Activated T-cell treated with anti-CD3 and anti-CD28 coated beads, Interleukin-2, amount 50 U/mL, for 72 hours (primary cell): ENCODE measurements around the gene APOC1. TPM values are rescaled to one million over a fixed set of nuclear protein-coding genes. Genes with fewer than 3 reads are reported as not detected.
"Not testable (repeated sequence)": the region's sequence is repeated elsewhere in the genome, so short reads cannot be mapped to it uniquely, and the experiment has no call there.

ENCODE experiments used
- ATAC-seq, 2 donors: fragments of 150-1000 bp; cut with Tn5 transposase; replicated peaks in 1 of 2; 2 replicates each; pipeline ENCODE4 v1.10.0; 2021; ENCODE audit warnings: moderate library complexity in 2 of 2, mild to moderate bottlenecking in 1 of 2
- DNase-seq, 2 donors: peaks; one replicate each; pipeline ENCODE4 v3.0.0; 2021 to 2022; ENCODE audit warnings: mixed read lengths in 1 of 2
- H3K27ac Mint-ChIP-seq: one replicate; pipeline ENCODE4 v1.8.0; 2022; ENCODE audit warnings: mild to moderate bottlenecking, moderate library complexity, mixed read lengths
- H3K27me3 Mint-ChIP-seq: one replicate; pipeline ENCODE4 v1.8.0; 2022; ENCODE audit warnings: low read depth, mixed read lengths
- H3K36me3 Mint-ChIP-seq, 2 donors: one replicate each; pipeline ENCODE4 v1.8.0; 2022; ENCODE audit warnings: mixed read lengths in 2 of 2, mild to moderate bottlenecking in 1 of 2; ENCODE audit not compliant: insufficient read depth in 2 of 2
- H3K4me1 Mint-ChIP-seq: one replicate; pipeline ENCODE4 v1.8.0; 2022; ENCODE audit warnings: low read depth, mixed read lengths
- H3K4me3 Mint-ChIP-seq, 2 donors: one replicate each; pipeline ENCODE4 v1.8.0; 2022; ENCODE audit warnings: mild to moderate bottlenecking in 2 of 2, mixed read lengths in 2 of 2, moderate library complexity in 2 of 2
- H3K9me3 Mint-ChIP-seq, 2 donors: one replicate each; pipeline ENCODE4 v1.8.0; 2022; ENCODE audit warnings: mixed read lengths in 2 of 2
- total RNA-seq, 2 donors: library from RNA; stranded (reverse); gene quantifications; one replicate each; pipeline ENCODE4 v1.2.3, GENCODE V29; 2022

The APOC1 gene
- total RNA-seq: not detected

DNA sequence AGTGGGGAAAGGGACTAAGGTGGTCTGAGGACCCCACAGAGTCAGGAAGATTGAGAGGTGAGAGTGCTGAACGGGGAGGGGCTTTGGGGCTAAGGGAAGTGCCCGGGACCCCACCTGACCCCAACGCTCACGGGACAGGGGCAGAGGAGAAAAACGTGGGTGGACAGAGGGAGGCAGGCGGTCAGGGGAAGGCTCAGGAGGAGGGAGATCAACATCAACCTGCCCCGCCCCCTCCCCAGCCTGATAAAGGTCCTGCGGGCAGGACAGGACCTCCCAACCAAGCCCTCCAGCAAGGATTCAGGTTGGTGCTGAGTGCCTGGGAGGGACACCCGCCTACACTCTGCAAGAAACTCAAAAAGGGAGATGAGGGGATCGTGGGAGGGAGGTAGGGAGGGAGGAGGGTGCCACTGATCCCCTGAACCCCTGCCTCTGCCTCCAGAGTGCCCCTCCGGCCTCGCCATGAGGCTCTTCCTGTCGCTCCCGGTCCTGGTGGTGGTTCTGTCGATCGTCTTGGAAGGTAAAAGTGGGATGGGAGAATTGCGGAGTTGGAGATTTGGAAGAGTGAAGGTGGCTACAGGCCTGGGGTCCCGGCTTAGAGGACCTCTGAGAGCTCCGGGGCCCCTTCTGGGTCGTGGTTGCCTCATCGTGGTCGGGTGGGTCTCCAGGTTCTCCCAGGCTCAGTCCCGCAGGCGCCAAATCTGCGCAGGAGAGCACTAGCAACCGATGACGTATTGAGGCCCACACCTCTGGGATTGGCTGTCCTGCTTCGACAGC is at the start of gene APOC1:
TSS of gene APOC1 (plus strand) at position 176 of the 774 bp plus-strand sequence. CDS start at position 460, 284 bp downstream.
- peak; percentile 80 to 82 for DNase-seq
- H3K4me3 Mint-ChIP-seq: peak within 1 kb of the TSS; percentile 98 to 99
- peak; percentile 98 to 99 for ATAC-seq
- peaks cover 31% of the 10 kb centered on the region for H3K27me3 Mint-ChIP-seq
- H3K36me3 Mint-ChIP-seq, H3K9me3 Mint-ChIP-seq: not testable (repeated sequence)
- H3K27ac Mint-ChIP-seq: peak within 1 kb of the TSS; percentile 93
- peaks cover 19% of the 10 kb centered on the region for H3K4me1 Mint-ChIP-seq

DNA sequence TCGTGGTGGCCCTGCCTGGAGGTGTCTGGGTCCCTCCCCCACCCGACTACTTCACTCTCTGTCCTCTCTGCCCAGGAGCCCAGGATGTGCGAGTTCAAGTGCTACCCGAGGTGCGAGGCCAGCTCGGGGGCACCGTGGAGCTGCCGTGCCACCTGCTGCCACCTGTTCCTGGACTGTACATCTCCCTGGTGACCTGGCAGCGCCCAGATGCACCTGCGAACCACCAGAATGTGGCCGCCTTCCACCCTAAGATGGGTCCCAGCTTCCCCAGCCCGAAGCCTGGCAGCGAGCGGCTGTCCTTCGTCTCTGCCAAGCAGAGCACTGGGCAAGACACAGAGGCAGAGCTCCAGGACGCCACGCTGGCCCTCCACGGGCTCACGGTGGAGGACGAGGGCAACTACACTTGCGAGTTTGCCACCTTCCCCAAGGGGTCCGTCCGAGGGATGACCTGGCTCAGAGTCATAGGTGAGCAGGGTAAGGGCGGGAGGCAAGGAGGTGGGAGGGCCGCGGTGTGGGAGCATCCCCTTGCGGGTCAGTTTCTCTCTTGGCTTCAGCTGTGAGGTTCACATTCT is 49.1 kb upstream of the APOC1 start:
- Mint-ChIP-seq H3K36me3 (no peaks in the 10 kb centered on the region), H3K4me1 (no peaks in the 10 kb centered on the region), H3K27me3 (no peaks in the 10 kb centered on the region), H3K9me3 (no peaks in the 10 kb centered on the region), H3K27ac (no peak overlapping the region), H3K4me3 (no peak overlapping the region)
- ATAC-seq (no peak), DNase-seq (no peak)

DNA sequence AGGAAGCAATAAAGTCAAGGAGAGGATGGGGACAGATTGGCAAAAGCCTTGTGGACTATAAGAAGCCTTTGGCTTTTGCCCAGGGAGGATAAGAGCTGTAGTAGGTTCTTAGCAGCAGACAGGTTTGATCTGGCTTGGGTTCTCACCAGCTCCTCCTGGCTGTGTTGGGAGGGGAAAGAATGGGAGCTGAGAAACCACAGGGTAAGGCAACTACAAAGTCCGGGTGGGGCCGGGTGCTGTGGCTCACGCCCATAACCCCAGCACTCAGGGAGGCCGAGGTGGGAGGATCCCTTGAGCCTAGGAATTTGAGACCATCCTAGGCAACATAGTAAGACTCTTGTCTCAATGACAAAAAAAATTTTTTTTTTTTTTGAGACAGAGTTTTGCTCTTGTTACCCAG is 47.7 kb upstream of the APOC1 start:
- DNase-seq (no peak), ATAC-seq (no peak)
- Mint-ChIP-seq H3K27ac (no peak overlapping the region), H3K4me1 (no peaks in the 10 kb centered on the region), H3K27me3 (no peaks in the 10 kb centered on the region), H3K36me3 (no peaks in the 10 kb centered on the region), H3K9me3 (no peaks in the 10 kb centered on the region), H3K4me3 (no peak overlapping the region)

DNA sequence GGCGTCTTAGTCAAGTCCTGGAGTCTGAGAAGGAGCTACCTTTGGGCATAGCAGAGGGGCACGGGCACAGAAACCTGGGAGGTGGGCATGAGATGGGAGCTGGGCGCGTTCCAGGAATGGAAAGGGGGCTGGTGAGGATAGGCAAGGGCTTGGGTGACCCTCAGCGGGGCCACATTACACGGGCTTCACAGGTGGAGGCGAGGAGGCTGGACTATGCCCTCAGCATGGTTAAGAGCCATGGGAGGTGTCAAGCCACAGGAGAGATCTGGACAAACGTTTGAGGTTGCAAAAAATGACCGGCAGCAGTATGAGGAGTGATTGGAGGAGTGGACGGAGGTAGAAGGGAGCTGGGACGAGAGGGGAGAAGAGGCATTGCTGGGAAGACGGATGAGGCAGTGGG is 46.8 kb upstream of the APOC1 start:
- ATAC-seq (no peak), DNase-seq (no peak)
- H3K27me3 Mint-ChIP-seq: no peaks in the 10 kb centered on the region
- no peak overlapping the region for H3K27ac Mint-ChIP-seq
- H3K4me3 Mint-ChIP-seq: no peak overlapping the region
- H3K4me1 Mint-ChIP-seq: no peaks in the 10 kb centered on the region
- no peaks in the 10 kb centered on the region for H3K36me3 Mint-ChIP-seq
- H3K9me3 Mint-ChIP-seq: no peaks in the 10 kb centered on the region

DNA sequence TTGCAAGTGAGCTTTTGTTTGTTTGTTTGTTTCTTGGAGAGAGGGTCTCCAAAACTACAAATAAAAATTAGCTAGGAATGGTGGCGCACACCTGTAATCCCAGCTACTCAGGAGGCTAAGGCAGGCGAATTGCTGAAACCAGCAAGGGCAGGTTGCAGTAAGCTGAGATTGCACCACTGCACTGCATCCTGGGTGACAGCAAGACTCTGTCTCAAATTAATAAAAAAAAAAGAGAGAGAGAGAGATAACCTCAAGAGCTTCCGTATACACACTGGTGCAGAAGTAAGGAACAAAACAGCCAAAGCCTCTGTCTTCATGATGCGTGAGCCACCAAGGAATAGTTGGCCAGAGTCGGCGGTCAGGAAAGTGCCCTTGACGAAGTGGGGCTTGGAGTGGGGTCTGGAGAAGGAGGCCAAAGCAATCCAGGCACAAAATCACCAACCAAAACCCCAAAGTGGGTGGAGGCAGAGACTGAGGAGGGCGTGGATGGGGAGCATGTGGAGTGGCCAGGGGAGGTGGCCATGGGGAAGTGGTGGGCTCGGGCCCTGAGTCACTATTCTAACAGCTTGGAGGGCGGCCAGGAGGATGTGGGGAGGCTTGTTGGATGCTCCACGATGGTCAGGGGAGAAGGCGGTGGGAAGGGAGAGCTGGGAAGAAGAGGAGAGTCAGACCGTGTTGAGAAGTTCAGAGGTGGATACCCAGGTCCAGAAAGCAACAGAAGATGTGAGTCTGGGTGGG is 44.5 kb upstream of the APOC1 start:
- no peak for DNase-seq
- no peak overlapping the region for H3K4me3 Mint-ChIP-seq
- H3K27ac Mint-ChIP-seq: peak overlapping the region; percentile 34
- ATAC-seq: no peak
- no peaks in the 10 kb centered on the region for H3K36me3 Mint-ChIP-seq
- no peaks in the 10 kb centered on the region for H3K4me1 Mint-ChIP-seq
- no peaks in the 10 kb centered on the region for H3K9me3 Mint-ChIP-seq
- H3K27me3 Mint-ChIP-seq: no peaks in the 10 kb centered on the region

DNA sequence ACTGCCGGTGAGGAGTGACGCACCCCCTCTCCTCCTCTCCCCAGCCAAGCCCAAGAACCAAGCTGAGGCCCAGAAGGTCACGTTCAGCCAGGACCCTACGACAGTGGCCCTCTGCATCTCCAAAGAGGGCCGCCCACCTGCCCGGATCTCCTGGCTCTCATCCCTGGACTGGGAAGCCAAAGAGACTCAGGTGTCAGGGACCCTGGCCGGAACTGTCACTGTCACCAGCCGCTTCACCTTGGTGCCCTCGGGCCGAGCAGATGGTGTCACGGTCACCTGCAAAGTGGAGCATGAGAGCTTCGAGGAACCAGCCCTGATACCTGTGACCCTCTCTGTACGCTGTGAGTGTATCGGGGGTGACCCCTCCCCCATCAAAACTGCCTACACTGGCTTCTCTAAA is 42.6 kb upstream of the APOC1 start:
- DNase-seq (no peak), ATAC-seq (no peak)
- Mint-ChIP-seq H3K27me3 (no peaks in the 10 kb centered on the region), H3K4me1 (peaks cover 4% of the 10 kb centered on the region), H3K36me3 (no peaks in the 10 kb centered on the region), H3K27ac (no peak overlapping the region), H3K9me3 (no peaks in the 10 kb centered on the region), H3K4me3 (no peak overlapping the region)

DNA sequence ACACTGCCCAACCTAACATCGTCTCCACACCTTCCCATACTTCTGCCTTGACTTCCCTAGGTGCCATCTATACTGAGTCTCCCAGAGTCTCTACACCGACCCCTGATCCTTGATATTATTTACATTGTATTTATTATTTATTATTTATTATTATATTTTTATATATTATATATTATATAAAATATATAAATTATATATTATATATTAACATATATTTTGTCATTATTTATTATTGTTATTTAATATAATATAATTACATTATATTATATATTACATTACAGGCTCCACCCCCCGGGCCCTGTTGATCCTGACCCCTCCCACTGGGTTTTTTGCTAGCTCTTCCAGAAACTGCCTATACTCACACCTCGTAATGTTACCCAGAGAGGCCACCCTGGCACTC is 41.7 kb upstream of the APOC1 start:
- Mint-ChIP-seq H3K36me3 (no peaks in the 10 kb centered on the region), H3K4me3 (no peak overlapping the region), H3K27me3 (no peaks in the 10 kb centered on the region), H3K9me3 (no peaks in the 10 kb centered on the region), H3K4me1 (peaks cover 4% of the 10 kb centered on the region), H3K27ac (no peak overlapping the region)
- DNase-seq (no peak), ATAC-seq (no peak)

DNA sequence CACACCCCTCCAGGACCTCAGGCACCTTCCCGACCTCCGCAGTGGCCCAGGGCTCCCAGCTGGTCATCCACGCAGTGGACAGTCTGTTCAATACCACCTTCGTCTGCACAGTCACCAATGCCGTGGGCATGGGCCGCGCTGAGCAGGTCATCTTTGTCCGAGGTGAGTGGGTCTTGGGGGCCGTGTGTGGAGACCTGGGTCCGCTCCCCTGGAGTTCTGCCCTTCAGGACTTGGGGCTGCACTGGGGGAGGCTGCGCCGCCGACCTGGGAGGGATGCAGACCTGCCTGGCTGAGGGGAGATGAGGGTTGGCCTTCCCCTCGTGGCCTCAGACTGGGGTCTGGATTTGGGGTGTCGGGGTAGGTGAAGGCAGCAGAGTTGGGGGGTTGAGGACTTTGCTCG is 40.1 kb upstream of the APOC1 start:
- ATAC-seq: no peak

DNA sequence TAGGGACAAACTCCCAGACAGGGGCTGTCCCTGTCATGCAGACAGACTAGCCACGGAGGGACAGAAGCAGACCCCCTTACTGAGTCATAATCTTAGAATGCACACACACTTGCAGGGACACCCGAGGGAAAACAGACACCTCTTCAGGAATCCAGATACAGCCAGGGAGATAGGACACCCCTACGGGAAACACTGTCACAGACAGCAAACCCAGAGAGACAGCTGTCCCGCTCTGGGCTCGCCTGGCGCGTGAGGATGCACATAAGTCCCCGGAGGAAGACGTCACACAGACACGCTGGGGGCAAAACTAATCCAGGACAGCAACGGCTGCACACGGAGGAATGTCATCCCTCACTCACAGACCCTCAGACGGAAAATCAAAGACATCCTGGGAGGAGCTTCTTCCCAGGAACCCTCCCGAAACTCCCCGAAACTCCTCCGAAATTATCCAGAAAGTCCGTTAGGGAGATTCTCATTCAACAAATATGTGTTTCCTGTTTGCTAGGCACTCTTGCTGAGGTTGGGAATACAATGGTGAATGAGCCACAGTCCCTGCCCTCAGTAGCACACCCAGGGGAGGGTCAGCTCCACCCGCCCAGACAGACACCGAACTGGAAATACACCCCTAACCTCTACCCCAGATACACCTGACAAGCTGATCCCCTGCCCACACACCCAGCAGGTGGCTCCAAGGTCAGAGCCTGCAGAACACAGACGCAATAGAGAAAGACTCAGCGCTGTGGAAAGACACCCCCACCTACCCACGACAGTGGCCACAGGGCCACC is 38.5 kb upstream of the APOC1 start:
- no peak for ATAC-seq
- Mint-ChIP-seq H3K4me3 (no peak overlapping the region), H3K27me3 (no peaks in the 10 kb centered on the region), H3K4me1 (peaks cover 4% of the 10 kb centered on the region), H3K27ac (no peak overlapping the region), H3K36me3 (no peaks in the 10 kb centered on the region), H3K9me3 (no peaks in the 10 kb centered on the region)
- DNase-seq: no peak

More for the DNA sequence above, 40.1 kb upstream of the APOC1 start:
- Mint-ChIP-seq H3K27ac (no peak overlapping the region), H3K4me1 (peaks cover 4% of the 10 kb centered on the region), H3K9me3 (no peaks in the 10 kb centered on the region), H3K36me3 (no peaks in the 10 kb centered on the region), H3K27me3 (no peaks in the 10 kb centered on the region), H3K4me3 (no peak overlapping the region)
- no peak for DNase-seq

DNA sequence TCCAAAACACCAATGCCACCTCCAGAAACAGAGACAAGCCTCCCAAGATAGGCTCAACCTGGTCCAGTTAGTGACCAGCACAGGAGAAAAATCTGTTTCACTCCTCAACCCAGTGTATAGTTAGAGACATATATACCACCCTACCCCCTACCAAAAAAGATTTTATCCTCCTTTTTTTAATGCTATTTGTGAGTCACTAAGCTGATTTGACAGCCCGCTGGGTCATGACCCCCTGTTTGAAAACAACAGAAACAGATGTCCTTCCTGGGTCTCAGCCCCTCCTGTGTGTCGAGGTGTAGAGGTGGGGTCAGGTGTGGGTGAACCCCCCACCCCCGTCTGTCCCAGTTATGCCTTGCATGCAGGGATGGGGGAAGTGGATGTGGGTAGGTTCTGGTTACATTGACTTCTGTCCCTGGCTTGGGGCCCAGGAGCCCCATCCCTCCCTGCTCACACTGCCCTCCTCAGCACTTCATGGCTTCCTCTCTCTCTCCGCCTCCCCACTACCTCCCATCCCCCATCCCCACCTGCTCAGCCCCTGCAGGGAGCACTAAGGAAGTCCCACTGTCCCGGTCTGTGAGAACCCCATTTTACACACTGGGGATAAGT is 37.4 kb upstream of the APOC1 start:
- H3K9me3 Mint-ChIP-seq: no peaks in the 10 kb centered on the region
- H3K4me1 Mint-ChIP-seq: peaks cover 4% of the 10 kb centered on the region
- ATAC-seq: no peak
- no peak overlapping the region for H3K27ac Mint-ChIP-seq
- H3K27me3 Mint-ChIP-seq: no peaks in the 10 kb centered on the region
- DNase-seq: no peak
- no peaks in the 10 kb centered on the region for H3K36me3 Mint-ChIP-seq
- no peak overlapping the region for H3K4me3 Mint-ChIP-seq

DNA sequence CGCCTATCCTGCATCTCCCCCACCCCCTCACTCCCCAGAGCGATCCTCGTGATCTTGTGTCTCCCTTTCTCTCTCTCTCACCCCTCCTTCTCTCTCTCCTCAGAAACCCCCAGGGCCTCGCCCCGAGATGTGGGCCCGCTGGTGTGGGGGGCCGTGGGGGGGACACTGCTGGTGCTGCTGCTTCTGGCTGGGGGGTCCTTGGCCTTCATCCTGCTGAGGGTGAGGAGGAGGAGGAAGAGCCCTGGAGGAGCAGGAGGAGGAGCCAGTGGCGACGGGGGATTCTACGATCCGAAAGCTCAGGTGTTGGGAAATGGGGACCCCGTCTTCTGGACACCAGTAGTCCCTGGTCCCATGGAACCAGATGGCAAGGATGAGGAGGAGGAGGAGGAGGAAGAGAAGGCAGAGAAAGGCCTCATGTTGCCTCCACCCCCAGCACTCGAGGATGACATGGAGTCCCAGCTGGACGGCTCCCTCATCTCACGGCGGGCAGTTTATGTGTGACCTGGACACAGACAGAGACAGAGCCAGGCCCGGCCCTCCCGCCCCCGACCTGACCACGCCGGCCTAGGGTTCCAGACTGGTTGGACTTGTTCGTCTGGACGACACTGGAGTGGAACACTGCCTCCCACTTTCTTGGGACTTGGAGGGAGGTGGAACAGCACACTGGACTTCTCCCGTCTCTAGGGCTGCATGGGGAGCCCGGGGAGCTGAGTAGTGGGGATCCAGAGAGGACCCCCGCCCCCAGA is 36.1 kb upstream of the APOC1 start:
- Mint-ChIP-seq H3K27me3 (no peaks in the 10 kb centered on the region), H3K36me3 (no peaks in the 10 kb centered on the region), H3K9me3 (no peaks in the 10 kb centered on the region), H3K4me3 (no peak overlapping the region), H3K27ac (no peak overlapping the region), H3K4me1 (peaks cover 4% of the 10 kb centered on the region)
- no peak for ATAC-seq
- no peak for DNase-seq

DNA sequence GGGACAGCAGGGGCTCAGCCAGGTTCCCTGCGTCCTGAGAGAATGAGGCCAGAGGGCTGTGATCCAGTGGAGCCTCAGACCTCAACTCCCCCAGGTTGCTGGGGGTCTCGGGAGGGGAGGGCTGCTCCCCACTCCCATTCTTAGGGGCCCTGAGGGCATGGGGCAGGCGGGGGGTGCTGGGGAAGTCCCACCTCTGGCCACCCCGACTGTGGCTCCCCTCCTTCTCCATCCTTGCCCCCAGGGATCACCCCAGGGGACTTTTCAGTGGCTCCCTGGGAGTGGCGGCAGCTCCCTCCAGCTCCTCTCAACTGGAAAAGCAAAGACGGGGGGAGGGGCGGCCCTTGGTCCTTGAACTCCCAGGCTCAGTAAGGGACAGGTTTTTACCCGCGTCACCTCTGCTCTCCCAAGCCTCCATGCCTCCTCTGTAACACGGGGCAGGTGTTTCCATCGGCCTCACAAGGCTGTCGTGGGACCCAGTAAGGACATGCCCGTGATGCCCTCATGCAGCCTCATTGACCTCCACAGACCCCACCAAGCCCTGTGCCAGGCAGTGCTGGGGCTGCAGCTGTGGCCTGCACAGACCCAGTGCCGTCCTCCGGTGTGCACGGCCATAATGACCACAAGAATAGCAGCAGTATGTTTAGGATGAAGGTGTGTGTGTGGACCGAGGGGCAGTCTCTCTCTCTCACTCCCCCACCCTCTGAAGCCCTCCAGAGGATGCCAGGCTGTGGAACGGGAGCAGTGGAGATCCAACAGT is 34.9 kb upstream of the APOC1 start:
- H3K9me3 Mint-ChIP-seq: no peaks in the 10 kb centered on the region
- no peak for ATAC-seq
- H3K4me1 Mint-ChIP-seq: peaks cover 4% of the 10 kb centered on the region
- no peak overlapping the region for H3K27ac Mint-ChIP-seq
- no peak overlapping the region for H3K4me3 Mint-ChIP-seq
- DNase-seq: no peak
- H3K27me3 Mint-ChIP-seq: no peaks in the 10 kb centered on the region
- no peaks in the 10 kb centered on the region for H3K36me3 Mint-ChIP-seq
